ENCODE results near the gene DMPK. TPM values are rescaled to one million over a fixed set of nuclear protein-coding genes. Genes with fewer than 3 reads are reported as not detected.

DMPK gene
- total RNA-seq, 1 donor from 2014 or later, result 118 TPM

DNA sequence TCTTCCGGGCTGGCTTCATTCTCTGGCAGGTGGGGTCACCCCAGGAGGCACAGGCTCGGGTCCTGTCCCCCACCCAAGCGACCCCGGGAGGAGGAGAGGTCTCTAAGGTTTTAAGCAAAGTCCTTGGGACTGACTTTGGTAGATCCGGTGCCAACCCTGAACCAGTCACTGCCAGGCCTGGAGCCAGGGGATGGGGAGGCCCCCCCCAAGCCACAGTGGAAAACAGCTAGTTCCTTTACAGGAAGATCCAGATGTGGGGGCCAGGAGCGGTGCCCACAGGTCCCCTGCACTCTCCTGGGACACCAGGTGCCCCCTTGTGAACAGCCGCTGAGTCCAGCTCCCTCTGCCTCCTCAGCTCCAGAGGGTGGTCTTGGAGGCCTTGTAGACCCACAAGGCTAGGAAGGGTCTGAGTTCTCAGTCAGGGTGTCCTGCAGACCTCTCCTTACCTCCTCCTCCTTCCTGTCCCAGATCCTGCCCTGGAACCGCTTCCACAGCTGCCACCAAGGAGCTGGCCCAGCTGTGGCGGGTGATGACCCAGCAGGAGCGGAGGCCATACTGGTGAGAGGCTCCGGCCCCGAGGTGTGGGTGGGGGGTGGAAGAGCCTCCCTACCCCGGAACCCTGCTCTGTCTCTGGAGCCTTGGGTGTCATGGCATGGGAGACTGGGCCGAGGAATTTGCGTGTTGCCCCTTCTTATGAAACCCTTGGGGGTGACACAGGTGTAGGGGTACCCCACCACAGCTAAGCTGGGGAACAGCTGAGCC is 19.2 kb downstream of the DMPK start:
- Mint-ChIP-seq H3K9me3 (no peaks in the 10 kb centered on the region), H3K4me3 (peak overlapping the region; percentile 31), H3K27me3 (ENCODE audit: low read depth) (peaks cover 7% of the 10 kb centered on the region), H3K4me1 (peaks cover 16% of the 10 kb centered on the region), H3K27ac (ENCODE audit: unreplicated experiment) (no peak overlapping the region), H3K36me3 (ENCODE audit: low read depth) (no peaks in the 10 kb centered on the region)
- DNase-seq (ENCODE audit: low read depth, low spot score), result no peak
- TF ChIP-seq, protein P1, sequence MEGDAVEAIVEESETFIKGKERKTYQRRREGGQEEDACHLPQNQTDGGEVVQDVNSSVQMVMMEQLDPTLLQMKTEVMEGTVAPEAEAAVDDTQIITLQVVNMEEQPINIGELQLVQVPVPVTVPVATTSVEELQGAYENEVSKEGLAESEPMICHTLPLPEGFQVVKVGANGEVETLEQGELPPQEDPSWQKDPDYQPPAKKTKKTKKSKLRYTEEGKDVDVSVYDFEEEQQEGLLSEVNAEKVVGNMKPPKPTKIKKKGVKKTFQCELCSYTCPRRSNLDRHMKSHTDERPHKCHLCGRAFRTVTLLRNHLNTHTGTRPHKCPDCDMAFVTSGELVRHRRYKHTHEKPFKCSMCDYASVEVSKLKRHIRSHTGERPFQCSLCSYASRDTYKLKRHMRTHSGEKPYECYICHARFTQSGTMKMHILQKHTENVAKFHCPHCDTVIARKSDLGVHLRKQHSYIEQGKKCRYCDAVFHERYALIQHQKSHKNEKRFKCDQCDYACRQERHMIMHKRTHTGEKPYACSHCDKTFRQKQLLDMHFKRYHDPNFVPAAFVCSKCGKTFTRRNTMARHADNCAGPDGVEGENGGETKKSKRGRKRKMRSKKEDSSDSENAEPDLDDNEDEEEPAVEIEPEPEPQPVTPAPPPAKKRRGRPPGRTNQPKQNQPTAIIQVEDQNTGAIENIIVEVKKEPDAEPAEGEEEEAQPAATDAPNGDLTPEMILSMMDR (conservative IDR thresholded peaks at IDR 0.05), result no peak

DNA sequence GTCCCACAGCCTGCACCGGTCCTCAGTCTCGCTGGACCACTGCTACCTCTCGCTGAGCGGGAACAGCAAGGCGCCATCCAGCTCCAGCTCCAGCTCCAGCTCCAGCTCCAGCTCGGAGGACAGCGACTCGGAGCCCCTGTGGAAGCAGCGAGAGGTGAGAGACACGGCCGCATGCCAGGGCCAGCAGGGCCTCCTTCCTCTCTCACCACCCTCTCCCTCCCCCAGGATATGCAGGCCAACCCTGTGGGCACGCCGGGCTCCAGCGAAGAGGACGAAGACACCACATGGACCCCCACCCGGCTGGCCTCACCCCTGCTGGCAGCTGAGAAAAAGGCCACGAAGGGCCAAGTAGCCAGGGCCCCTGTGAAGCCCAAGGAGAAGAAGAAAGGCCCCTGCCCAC is 20.6 kb downstream of the DMPK start:
- no peak overlapping the region for H3K4me3 Mint-ChIP-seq
- peaks cover 8% of the 10 kb centered on the region for H3K4me1 Mint-ChIP-seq
- no peak for DNase-seq (ENCODE audit: low read depth, low spot score)
- no peaks in the 10 kb centered on the region for H3K36me3 Mint-ChIP-seq (ENCODE audit: low read depth)
- H3K27me3 Mint-ChIP-seq (ENCODE audit: low read depth), result peaks cover 4% of the 10 kb centered on the region
- H3K27ac Mint-ChIP-seq (ENCODE audit: unreplicated experiment), result no peak overlapping the region
- no peaks in the 10 kb centered on the region for H3K9me3 Mint-ChIP-seq
- TF ChIP-seq, protein P1 (conservative IDR thresholded peaks at IDR 0.05), result no peak

DNA sequence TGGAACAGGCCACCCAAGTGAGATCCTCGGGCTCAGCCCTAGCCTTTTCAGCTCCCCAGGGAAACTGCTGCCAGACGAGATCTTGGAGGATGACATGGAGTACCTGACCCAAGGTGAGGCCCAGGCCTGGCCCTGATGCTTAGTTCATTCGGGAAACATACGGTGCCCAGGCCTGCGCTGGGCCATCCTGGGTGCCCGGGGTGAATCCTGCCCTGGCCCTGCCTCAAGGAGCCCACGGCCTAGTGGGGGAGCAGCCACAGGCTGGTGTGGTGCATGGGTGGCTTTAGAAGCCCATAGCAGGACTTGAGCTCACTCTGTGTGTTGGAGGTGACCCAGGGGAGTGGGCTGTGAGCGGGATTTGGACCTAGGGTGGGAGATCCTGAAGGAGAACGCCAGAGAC is 23.4 kb downstream of the DMPK start:
- Mint-ChIP-seq H3K4me3 (no peak overlapping the region), H3K4me1 (no peaks in the 10 kb centered on the region), H3K9me3 (no peaks in the 10 kb centered on the region), H3K27me3 (ENCODE audit: low read depth) (no peaks in the 10 kb centered on the region), H3K36me3 (ENCODE audit: low read depth) (no peaks in the 10 kb centered on the region), H3K27ac (ENCODE audit: unreplicated experiment) (no peak overlapping the region)
- TF ChIP-seq, protein P1 (conservative IDR thresholded peaks at IDR 0.05), result no peak
- no peak for DNase-seq (ENCODE audit: low read depth, low spot score)

DNA sequence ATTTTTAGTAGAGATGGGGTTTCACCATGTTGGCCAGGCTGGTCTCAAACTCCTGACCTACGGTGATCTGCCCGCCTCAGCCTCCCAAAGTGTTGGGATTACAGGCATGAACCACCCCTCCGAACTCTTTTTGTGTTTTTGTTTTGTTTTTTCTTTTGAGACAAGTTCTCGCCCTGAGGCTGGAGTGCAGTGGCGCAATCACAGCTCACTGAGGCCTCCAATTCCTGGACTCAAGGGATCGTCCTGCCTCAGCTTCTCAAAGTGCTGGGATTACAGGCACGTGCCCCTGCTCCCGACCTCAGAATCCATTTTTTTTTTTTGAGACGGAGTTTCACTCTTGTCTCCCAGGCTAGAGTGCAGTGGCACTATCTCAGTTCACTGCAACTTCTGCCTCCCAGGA is 24.6 kb downstream of the DMPK start:
- H3K27me3 Mint-ChIP-seq (ENCODE audit: low read depth), result no peaks in the 10 kb centered on the region
- DNase-seq (ENCODE audit: low read depth, low spot score), result no peak
- no peaks in the 10 kb centered on the region for H3K9me3 Mint-ChIP-seq
- peaks cover 5% of the 10 kb centered on the region for H3K4me1 Mint-ChIP-seq
- no peaks in the 10 kb centered on the region for H3K36me3 Mint-ChIP-seq (ENCODE audit: low read depth)
- TF ChIP-seq, protein P1 (conservative IDR thresholded peaks at IDR 0.05), result no peak
- H3K4me3 Mint-ChIP-seq, result no peak overlapping the region
- H3K27ac Mint-ChIP-seq (ENCODE audit: unreplicated experiment), result no peak overlapping the region

DNA sequence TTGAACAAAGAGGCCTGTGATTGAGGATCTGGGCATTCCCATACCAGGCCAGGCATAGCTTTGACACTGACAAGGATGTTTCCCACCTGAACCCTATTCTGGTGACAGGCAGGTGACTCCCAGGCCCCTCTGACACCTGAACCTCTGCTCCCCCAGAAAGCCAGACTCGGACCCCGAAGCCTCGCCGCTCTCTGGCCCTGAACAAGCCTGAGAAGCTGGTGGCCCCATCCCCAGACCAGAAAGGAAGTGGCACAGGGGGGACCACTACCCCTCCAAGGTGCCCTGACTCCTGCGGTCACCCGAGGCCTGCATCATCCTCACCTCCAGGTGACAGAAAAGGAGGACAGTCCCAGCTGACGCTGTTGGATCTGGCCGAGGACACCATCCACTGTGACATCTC is 28.0 kb downstream of the DMPK start:
- H3K27ac Mint-ChIP-seq (ENCODE audit: unreplicated experiment), result peak overlapping the region; percentile 72
- TF ChIP-seq, protein P1 (conservative IDR thresholded peaks at IDR 0.05), result no peak
- H3K36me3 Mint-ChIP-seq (ENCODE audit: low read depth), result no peaks in the 10 kb centered on the region
- DNase-seq (ENCODE audit: low read depth, low spot score), result no peak
- peaks cover 5% of the 10 kb centered on the region for H3K4me1 Mint-ChIP-seq
- H3K4me3 Mint-ChIP-seq, result no peak overlapping the region
- no peaks in the 10 kb centered on the region for H3K27me3 Mint-ChIP-seq (ENCODE audit: low read depth)
- no peaks in the 10 kb centered on the region for H3K9me3 Mint-ChIP-seq

Data from neural crest cell (in vitro differentiated cells).